HG02852 (cell line): Measurements from ENCODE around the gene CDT1.

Experiments used
- ATAC-seq: cut with Tn5 transposase; IDR thresholded peaks from one replicate; pipeline ENCODE4 v1.9.1; 2021; ENCODE audit warnings: mild to moderate bottlenecking, moderate library complexity; ENCODE audit not compliant: unreplicated experiment

CDT1 gene

DNA sequence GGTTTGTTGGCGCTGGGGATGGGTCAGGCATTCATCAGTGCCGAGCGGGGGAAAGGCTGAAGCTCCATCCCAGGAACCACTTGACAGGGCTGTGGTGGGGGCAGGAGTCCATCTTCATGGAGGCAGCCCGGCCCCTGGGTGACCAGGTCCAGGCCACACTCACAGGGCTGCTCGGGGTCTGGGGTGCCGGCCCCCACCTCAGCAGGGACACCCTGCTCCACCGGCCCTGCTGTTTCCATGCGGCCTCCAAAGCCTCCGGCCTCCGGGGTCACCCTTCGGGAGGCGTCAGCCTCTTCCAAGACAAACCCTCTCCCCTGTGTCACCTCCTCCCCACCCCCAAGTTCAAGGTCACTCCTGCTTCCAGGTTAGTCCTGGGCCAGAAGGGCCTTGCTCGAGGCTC is 31.1 kb downstream of the CDT1 start:
- ATAC-seq = no peak

DNA sequence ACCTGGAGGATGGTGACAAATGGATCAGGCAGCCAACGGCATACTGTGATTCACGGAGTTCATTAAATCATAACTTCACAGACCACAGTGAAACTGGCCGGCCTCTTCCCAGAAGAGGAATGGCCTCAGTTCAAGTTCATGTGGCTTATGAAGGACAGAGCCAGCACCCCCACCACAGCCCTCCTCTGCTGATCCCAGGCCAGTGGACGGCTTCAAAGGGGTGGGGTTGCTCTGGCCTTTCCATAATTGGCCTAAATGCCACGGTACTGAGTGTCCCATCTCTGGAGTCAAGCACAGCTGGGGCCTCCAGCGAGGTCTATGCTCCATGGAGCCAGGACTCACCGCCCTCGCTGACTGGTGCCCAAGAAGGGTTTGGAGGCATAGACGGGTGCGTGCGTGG is 31.8 kb downstream of the CDT1 start:
- ATAC-seq = no peak

DNA sequence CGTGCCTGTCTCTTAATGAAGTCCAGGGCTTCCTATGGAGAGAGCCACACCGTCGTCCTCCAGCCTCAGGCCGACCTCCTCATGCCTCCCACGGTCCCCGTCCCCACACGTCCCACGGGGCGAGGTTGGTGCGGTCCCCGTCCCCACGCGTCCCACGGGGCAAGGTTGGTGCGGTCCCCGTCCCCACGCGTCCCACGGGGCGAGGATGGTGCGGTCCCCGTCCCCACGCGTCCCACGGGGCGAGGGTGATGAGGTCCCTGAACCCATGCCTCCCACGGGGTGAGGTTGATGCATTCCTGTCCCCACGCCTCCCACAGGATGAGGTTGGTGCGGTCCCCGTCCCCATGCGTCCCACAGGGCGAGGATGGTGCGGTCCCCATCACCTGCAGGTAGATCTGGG is 32.2 kb downstream of the CDT1 start:
- no peak for ATAC-seq

DNA sequence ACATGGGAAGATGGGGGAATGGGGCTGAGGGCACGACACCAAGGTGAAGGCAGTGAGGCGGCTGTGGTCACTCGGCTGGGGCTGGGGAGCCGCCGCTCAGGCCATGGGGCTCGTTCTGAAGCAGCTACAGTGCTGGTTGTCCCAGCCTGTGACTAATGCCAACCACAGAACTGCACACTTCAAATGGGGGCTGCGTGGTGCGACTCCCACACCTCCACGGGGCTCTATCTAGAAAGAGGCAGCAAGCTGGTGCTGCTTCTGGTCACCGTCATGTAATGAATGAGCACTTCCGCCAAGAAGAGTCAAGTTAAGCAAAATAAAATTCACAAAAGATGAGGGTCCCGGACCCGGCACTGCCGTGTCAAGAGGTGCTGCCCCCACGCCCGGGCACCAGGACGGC is 33.2 kb downstream of the CDT1 start:
- ATAC-seq = no peak

DNA sequence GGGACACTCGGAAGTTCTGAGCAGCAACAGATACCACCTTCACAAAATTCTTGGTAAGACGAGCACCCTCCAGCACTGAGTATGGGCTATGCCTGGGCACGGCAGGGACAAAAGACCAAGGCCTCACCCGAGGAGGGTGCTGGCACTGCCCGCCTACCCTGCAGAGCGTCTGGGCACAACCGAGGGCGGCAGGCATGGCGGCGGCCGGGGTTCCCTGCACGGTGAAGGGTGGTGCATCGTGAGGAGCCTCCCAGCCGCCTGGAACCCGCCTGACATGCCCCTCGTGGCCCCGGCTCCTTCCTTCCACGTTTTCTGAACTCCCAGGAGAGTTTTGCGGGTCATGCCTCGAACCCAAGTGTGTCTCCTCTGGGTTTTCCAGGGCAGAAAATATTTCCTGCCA is 34.2 kb downstream of the CDT1 start:
- ATAC-seq = no peak

DNA sequence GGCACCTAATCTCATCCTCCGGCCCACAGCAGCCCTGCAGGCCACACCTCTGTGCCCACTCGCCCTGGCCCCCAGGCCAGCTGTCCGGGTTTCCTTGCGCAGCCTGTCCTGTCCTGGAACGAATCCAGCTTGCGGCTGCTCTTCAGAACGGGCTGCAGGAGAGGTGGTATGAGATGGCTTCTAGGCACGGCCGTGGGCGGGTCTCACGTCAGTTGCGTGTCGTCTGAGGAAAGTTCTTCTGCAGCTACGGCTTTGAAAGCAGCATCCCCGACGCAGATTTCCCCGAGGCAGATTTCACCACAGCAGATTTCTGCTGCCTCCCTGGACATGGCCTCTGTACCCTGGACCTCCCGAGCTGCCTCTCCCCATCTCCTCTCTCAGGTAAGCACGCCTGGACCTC is 35.0 kb downstream of the CDT1 start:
- no peak for ATAC-seq

DNA sequence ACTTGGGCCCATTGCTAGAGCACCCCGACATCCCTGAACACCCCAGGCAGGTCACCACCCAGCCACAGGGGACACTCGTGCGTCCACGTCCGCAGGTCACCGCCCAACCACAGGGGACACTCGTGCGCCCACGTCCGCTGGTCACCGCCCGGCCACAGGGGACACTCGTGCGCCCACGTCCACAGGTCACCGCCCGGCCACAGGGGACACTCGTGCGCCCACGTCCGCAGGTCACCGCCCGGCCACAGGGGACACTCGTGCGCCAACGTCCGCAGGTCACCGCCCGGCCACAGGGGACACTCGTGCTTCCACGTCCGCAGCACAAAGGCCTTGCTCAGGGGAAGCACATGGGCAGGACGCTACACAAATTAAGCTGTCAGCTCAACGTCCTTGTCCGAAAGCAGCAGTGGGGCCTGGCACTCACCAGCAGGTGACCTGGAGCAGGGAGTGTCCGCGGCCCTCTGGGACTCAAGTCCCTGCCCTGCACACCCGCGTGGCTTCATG is 35.5 kb downstream of the CDT1 start:
- ATAC-seq = no peak

DNA sequence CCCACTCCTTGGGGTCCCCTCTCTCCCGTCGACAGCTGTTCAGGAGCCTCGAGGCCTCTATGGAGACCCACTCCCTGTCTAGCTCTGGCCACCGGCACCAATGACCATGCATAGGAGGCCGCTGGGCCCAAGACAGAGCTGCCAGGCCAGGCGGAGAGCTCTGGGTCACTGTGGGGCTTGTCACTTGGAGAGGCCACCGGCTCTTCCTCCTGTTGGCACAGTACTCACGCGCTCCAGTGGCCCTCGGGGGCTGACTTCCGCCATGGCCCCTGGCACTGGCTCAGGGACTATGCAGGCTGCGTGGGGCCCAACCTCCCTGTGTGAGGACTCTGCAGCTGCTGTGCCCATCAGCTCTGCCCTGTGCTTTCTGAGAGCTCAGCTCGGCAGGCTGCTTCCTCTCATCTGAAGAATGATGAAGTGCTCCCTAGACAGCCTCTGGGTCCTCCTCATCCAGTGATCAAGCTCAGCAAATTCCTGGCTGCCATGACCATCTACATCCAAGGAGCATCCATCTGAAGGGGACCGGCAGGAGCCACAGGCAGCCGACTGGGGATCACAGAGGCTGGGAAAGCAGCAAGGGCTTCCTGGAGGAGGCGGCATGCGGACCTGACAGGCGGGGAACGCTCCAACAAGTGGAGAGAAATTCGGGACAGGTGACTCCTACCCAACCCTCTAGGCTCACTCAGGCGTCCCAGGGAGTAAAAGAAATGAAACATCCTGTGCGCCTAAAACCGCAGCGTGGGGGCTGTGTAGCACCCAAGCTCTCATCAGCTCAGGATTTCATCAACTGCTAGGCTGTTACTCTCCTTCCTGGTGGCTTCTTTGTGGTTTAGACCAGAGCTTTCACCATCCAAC is 36.4 kb downstream of the CDT1 start:
- ATAC-seq = no peak

DNA sequence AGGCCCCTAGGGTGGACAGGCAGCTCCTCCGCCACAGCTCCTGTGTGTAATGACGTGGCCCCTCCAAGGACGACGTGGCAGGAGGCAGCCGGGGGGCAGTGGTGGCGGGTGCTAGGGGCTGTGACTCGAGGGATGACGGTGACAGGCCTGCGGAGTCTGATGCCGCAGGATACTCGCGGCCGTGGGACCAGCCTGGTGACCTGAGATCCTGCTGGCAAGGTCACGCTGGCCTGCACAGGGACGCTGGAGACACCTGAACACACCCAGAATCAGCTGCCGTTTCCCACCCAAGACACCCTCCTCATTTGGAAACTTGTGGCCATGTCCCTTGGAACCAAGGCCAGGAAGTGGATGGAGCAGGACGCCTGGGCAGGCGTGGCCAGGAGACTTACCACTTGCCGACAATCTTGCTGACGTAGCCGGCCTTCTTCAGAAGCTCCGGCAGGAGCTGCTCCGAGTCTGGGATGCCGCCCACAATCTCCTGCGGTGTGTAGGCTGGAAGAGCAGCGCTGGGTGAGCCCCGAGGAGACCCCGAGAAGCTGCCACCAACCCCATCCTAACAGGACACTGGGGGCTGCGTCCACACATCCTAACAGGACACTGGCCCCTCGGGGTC is 37.1 kb downstream of the CDT1 start:
- ATAC-seq = no peak

DNA sequence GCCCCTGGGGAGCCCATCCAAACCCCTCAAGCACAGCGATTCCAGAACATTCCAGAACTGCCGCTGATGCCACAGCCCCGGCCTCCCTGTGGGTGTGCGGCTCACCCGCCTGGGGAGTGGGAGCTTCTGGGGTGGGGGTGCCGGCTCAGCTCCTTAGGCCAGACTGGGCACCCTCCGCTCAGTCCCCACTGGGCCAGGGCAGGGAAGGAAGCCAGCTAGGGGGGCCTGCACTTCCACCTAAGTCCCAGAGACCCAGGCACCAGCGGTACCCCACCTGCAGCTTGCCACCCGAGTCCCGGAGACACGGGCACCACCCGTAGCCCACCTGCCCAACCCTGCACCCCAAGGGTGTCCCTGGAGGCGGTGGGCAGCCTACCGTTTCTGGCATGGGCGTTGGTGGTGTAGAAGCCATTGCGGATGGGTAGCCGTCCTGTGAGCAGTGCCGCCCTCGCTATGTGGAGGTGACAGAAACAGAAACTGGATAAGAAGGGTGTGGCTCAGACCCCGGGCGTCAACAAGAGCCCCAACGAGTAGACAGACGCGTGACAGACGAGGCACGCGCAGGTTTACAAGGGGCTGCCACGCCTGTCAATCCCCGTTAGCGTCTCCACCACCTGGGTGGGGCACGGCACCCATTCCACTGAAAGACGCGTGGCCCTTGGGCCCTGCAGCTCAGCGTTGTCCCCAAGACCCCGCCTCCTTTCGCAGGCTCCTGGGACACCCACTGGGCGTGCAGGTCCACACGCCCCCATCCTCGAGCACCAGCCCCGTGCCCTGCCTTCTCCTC is 38.1 kb downstream of the CDT1 start:
- no peak for ATAC-seq

DNA sequence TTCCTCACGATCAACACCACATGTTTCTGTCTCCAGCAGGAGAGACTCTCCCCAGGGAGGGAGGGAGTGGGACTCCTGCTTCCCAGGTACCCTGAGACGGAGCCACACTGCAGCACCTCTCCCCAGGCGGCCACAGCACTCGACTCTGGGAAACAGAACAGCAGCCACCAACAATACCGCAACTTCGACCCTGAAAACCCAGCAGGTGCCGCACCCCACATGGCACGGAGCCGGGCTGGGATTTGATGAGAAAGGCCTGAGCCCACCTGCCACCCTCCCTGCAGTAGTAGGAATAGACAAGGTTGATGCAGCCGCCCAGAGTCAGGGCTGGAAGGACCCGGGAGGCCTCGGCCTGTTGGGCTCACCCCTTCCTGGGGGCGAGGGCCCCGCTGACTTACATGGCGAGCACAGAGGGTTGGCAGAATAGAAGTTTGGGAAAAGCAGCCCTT is 38.7 kb downstream of the CDT1 start:
- no peak for ATAC-seq

DNA sequence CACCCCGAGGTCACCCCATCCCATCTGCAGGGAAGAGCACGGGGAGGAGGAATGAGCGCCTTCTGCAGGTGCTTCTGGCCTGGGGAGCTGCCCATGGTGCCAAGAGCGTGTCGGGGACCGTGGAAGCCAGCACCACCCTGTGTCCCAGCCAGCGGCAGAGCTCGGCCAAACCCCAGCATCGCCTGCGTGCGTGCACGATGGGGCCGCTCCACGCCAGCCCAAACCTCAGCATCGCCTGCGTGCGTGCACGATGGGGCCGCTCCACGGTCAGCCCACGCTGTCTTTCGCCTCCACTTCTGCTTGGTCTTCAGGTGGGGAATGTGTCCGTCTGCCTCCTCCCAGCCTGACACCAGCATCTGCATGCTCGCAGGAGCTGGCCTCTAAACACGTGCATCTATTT is 39.2 kb downstream of the CDT1 start:
- ATAC-seq = no peak

DNA sequence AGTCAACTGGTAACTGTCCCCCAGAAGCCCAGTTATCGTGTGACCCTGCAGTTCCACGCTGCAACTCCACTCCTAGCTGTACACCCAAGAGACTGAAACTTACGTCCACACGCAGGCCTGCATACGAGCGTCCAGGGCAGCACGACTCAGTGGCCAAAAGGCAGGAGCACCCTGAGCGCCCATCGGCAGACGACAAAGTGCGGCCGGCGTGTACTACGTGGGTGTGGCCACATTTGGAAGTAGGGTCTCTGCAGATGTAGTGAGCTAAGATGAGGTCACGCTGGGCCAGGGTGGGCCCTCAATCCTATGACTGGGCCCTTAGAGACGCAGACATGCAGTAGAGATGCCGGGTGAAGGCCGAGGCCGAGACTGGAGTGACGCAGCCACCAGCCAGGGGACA is 39.7 kb downstream of the CDT1 start:
- no peak for ATAC-seq

DNA sequence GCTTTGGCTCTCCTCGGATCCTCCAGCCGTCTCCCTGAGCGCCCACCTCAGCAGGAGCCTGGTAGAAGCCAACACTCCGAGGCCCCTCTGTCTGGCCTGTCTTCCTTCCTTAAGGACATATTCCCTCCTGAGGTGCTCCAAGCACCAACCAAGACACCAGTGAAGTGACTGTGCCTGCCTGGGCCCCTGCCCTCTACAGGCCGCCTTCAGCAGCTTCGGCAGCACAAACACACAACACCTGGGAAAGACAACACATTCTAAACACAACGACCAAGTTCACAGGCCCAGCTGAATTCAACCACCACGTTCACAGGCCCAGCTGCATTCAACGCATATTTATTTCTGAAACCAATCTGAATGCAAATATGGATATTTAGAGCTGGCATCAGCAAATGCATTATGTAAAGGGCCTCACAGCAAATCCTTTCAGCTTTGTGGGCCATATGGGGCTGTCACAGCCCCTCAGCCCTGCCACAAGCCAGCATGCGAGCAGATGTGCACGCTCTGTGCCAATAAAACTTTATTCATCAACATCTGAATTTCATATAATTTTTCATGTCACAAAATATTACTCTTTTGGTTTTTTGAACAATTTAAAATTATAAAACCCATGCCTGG is 40.9 kb downstream of the CDT1 start:
- ATAC-seq = no peak

DNA sequence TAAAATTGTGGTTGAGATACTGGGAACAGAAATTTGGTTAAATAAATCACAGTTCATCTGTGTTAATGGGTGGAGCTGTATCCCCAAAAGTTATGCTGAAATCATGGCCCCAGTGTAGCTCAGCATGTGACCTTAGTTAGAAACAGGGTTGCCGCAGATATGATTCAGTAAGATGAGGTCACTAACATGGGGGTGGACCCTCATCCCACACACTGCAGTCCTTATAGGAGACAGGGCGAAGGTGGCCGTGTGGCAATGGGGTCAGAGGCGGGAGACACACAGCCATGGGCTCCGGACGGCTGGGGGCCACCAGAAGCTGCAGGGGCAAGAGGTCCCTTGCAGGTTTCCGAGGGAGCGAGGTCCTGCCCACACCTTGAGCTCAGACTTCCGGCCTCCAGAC is 42.5 kb downstream of the CDT1 start:
- ATAC-seq = no peak

DNA sequence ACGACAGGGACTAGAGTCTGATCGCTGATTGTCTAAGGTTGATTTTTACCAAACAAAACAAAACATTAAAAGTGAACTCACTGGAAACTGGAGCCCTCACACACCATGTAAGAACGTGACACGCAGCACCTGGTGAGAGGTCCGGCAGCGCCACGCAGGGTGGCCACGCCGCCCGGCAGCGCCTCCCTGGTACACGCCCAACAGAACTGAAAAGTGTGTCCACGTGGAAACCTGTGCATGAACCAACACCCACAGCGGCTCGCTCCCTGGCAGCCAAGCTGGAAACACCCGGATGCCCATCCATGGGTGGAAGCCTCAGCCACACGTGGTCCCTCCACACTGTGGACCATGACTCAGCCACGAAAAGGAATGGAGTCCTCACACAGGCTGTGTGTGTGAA is 44.1 kb downstream of the CDT1 start:
- ATAC-seq = no peak

DNA sequence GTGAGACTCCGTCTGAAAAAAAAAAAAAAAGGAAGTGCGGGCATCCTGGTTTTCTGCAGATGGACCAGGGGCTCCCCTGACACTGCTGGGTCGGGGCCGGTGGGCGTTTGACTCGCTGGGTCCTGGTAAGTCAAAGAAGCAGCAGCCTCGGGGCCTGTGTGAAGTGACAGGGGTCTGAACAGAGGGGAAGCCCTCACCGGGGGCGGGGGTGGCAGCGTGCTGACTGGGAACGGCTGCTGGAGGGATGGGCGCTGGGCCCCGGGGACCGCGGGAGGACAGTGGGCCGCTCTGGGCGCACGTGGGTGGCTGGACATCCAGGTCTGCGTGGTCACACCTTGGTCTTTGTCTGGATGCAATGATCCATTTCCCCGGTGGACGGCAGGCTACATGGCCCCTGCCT is 45.0 kb downstream of the CDT1 start:
- ATAC-seq = no peak

DNA sequence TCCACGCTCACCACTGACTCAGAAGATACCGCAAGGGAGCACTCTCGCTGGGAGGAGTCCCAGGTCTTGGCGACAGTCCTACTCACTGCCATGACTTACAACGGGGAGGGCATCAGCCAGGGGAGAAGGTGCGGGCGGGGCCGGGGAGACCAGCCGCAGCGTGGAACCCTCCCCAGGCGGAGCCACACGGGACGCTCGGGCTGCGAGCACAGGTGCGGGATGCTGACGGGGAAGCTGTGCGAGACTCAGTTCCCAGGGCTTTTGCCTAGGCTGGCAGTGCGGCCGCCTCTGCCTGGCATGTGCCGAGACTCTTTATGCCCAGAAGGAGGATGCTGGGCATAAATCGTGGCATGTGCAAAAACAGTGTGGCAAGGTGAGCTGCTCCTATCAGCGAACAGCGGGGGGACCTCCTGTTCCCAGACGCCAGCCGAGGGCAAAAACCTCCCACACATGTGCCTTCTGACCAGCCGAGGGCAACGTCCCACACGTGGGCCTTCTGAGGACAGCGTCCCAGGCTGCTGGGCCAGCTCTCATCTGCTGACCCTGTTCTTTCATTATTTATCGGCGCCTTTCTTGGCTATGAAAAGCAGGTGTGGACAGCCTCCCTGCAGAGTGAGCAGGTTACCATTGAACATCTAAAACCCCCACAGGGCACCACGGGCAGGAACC is 47.1 kb downstream of the CDT1 start:
- ATAC-seq = no peak

DNA sequence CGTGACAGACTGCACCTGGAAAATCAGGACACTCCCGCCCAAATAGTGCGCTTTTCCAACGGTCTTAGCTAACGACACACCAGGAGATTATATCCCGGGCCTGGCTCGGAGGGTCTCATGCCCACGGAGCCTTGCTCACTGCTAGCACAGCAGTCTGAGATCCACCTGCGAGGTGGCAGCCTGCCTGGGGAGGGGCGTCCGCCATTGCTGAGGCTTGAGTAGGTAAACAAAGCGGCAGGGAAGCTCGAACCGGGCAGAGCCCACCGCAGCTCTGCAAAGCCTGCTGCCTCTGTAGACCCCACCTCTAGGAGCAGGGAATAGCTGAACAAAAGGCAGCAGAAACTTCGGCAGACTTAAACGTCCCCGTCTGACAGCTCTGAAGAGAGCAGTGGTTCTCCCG is 48.0 kb downstream of the CDT1 start:
- no peak for ATAC-seq

DNA sequence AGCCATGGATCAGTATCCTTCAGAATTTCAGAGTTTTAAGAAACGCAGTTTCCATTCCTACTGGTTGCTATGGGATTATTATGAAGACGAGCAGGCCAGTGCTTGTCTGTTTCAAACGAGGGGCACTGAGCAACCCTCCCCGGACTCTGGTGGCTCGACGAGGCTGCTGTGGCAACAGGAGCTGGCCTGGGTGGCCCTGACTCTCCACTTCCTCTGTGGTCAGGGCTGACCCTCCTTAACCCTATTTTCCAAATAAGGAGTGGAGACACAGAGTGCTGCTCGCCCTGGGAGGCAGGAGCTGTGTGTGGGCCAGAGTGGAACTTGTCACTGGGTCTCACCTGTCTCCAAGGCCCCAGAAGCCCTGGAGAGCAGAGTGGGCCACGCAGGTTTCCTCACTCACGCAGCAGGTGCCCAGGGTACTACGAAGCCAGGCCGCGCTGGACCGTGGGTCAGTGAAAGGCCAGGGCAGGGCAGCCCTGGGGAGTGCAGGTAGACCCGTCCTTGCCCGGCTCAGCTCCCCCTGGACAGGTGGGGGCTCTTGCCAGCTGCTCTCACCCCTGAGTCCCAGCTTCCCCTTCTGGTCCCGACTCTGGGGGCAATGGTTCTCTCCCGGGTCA is 49.8 kb downstream of the CDT1 start:
- no peak for ATAC-seq
